Omental fat pad (tissue), 4 donors: ENCODE results near the gene FKBP8. TPM values are rescaled to one million over a fixed set of nuclear protein-coding genes. Genes with fewer than 3 reads are reported as not detected.
"Not testable (repeated sequence)": the region's sequence is repeated elsewhere in the genome, so short reads cannot be mapped to it uniquely, and the experiment has no call there.

Experiments
- ATAC-seq: fragments of 150-250 bp; one replicate; pipeline ENCODE4 v1.9.1; 2016; ENCODE audit warnings: mild to moderate bottlenecking, moderate library complexity; ENCODE audit not compliant: low FRiP score
- DNase-seq: peaks from one replicate; pipeline ENCODE4 v3.0.0-alpha.2; 2019; ENCODE audit warnings: low spot score
- CTCF ChIP-seq, 3 donors: fragments of 450-650 bp; IDR thresholded peaks; one replicate each; pipeline ENCODE4 v1.5.1; 2016 to 2017; ENCODE audit warnings: antibody characterized with exemption in 3 of 3, mild to moderate bottlenecking in 3 of 3, moderate library complexity in 2 of 3
- total RNA-seq, 4 donors: library from RNA; depleted of rRNA; stranded (reverse); fragments of >200 nt; gene quantifications; one replicate each; pipeline ENCODE4 v1.1.0, GENCODE V29; 2016

The FKBP8 gene
- total RNA-seq: 100 to 1,000 TPM; 193 to 275 (median 236) TPM

GRCh38 chr19:18542941-18543813, at the start of gene FKBP8:
Gene FKBP8 (minus strand): TSS chr19:18543573. CDS start chr19:18541970, 1,603 bp downstream.
- TF ChIP-seq CTCF (IDR thresholded peaks at IDR 0.05): no peak
- DNase-seq (peak; percentile 65), ATAC-seq (peak; percentile 97)

GRCh38 chr19:18592732-18593131, 49.4 kb upstream of the FKBP8 start:
- not testable (repeated sequence) for DNase-seq, ATAC-seq

DNA sequence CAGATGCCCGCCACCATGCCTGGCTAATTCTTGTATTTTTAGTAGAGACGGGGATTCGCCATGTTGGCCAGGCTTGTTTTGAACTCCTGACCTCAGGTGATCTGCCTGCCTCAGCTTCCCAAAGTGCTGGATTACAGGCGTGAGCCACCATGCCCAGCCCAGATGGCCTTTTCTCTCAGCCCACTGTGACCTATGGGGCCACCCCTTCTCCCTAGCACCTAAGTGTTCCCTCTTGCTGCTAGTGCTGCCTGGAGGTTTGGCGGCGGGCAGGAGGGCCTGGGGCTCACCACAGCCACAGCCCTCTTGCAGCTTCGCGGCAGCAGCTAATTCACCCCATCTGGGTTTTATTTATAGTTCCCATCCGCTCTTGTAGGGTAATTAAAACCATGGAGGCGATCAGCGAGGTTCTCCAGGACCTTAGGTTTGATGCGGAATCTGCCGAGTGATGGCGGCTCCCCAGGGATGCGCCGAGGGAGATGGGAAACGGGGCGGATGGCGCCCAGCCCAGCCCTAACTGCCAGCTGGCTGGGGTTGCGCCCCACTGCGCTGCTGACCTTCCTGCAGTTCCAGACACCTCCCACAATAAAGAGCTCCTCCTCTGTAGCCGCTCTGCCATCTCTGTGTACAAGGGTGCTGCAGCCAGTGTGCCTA, 48.5 kb upstream of the FKBP8 start:
- ATAC-seq: no peak
- no peak for DNase-seq
- no peak for TF ChIP-seq CTCF (IDR thresholded peaks at IDR 0.05)

DNA sequence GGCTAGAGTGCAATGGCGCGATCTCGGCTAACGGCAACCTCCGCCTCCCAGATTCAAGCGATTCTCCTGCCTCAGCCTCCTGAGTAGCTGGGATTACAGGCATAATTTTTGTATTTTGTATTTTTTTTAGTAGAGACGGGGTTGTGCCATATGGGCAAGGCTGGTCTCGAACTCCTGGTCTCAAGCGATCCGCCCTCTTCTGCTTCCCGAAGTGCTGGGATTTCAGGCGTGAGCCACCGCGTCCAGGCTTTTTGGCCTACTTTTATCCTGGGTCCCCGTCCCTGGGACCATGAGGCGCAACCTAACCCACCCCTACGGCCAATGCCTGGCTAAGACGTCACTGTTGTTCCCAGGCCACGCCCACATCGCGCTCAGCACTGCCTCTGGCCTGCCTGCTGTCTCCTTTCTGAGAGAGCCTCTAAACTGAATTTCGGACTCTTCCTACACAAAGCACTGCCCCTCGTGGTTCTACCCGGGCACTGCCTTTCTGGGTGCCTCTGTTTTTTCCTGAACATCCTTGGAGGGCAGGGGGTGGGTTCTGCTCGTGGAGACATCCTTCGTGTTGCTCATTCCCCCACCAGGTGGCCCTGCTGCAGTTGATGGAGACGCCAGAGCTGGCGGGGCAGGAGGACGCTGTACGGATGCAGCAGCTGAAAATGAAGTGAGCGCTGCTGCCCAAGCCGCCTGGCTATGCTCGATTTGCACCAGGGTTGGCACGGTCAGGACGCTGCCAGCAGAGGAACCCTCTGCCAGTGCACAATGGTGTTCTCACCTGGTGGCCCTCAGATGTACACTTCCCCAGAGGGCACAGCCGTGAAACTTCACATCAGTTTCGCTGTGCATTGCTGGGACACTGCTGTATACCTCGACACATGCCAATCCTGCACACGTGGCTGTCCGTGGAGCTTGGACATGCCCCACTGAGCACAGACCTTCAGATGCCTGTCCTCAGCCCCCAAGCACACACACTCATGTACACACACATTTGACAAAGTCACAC, 47.2 kb upstream of the FKBP8 start:
- TF ChIP-seq CTCF (IDR thresholded peaks at IDR 0.05): no peak

DNA sequence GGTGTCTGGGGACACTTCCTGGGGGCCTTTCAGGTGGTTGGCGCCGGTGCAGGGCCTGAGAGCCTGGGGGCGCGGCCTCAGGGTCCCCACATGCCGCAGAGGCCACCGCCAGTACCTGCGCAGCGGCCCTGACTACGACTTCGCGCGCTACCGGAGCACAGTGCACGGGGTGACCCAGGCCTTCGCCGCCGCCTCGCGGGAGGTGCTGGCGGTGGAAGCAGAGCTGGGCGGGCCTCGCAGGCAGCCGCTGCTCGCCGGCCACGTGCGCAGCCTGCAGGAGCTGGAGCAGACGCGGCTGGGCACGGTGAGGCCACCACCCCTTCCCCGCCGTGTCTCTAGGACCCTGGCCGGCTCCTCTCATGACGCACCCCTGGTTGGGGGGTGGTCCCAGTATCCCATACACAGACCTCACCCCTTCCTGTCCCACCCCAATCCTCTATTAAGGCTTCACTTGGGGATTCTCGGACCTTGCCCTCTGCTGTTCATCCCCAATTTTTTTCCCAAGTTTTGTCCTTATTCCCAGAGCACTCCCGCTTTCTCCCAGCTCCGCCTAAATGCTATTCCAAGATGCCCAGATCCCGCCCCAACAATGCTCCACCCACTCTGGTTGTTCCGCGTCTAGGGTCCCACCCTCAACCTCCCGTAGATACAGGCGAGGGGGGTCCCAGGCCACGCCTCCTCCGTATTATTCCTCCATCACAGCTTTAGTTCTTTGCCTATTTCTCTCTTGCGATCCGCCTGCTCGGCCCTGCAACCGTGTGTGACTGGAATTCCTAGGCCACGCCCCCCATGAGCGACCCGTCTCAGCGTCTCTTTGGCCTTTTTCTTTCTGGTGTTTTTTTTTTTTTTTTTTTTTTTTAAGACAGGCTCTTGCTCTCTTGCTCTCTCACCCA, 46.3 kb upstream of the FKBP8 start:
- DNase-seq: no peak
- ATAC-seq: peak; percentile 47
- TF ChIP-seq CTCF (IDR thresholded peaks at IDR 0.05): no peak

More for the DNA sequence above, 47.2 kb upstream of the FKBP8 start:
- ATAC-seq (no peak), DNase-seq (no peak)

DNA sequence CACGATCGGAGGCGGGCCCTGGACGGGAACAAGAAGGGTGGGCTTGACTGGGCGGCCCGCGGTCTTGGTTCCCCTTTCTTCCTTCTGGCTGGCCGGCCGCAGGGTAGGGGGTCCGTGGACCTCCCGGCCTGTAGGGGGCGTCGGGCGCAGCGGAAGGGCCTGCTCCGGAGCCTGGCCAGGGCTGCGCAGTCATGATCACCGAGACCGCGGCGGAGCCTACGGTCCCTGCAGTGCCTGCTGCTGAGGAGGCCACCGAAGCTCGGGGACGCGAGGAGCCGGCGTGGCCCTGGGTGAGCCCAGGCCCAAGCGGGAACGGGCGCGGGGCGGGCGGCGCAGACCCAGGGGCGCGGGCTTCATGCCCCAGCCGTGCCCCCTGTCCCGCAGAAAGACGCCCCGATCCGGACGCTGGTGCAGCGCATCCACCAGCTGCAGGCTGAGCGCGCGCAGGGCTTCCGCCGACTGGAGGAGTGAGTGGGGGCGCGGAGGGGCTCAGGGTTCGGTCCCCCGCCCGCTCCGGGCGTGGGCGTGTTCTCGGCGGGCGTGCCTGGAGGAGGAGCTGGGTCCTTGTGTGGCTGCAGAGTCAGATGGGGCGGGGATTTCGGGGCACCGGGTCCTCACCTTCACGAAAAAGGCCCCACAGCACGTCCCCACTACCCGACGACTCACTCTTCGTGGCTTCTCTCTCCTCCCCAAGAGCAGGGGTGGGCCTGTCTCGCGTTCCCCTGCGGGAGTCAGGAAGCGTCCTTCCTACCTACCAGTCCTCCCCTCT, 45.4 kb upstream of the FKBP8 start, which contains the start of gene REX1BD:
TSS of gene REX1BD (plus strand) at position 188 of the 769 bp plus-strand sequence. CDS start at position 192, 4 bp downstream.
- peak in 1 of 3 donors; percentile 67 for TF ChIP-seq CTCF (IDR thresholded peaks at IDR 0.05)
- ATAC-seq (peak; percentile 85), DNase-seq (no peak)
